ENCODE data around the gene NUDCD2. TPM values are rescaled to one million over a fixed set of nuclear protein-coding genes. Genes with fewer than 3 reads are reported as not detected.

Gene NUDCD2
- total RNA-seq, 6 experiments from 2014 or later, result 2.0 to 16.9 (median 11.8) TPM

DNA sequence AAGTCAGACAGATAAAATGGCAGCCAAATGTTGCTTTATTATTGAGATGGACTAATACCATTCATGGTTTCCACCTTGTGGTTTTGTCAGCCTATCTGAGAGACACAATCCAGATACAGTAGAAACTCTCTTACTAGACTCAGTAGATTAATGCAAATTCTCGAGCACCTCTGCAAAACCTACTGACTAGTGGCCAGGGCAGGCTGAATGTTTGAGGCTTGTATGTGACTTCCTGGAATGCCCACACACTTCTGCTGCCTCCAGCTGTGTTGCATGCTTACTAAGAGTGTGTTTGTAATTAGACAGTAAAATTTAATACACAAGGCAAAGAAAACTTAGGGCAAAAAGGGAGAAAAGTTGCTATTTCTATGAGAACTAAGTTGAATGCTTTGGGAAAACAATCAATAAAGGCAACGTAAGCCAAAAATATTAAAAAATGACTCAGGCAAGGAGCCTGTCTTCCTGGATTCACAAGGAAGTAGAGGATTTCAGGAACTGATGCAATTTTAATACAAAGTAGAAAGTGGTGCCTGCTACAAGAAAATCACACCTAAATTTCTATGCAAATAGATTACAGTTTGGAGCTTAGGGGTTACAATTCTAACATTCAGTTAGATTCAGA, 52.8 kb downstream of the NUDCD2 start:
- Histone ChIP-seq H3K27me3 (no peaks in the 10 kb centered on the region), H3K4me3 (no peak overlapping the region), H3K9me3 (no peaks in the 10 kb centered on the region), H3K36me3 (no peaks in the 10 kb centered on the region), H3K4me1 (no peaks in the 10 kb centered on the region), H3K27ac (no peak overlapping the region)
- 35% methylated on average over 2 of the region's 2 CpGs for WGBS (ENCODE audit: insufficient coverage, low coverage, low lambda C conversion rate, missing lambda C conversion rate)
- DNase-seq (no peak), ATAC-seq (peak in 1 of 4 donors; percentile 18)
- no peak for TF ChIP-seq POLR2A (IDR thresholded peaks at IDR 0.05)
- no peak for TF ChIP-seq CTCF (IDR thresholded peaks at IDR 0.05)
- intact Hi-C loops (cut with DNase I), result no loop called here

- intact Hi-C loops (cut with DNase I), result no loop called here
- Histone ChIP-seq H3K27me3 (no peaks in the 10 kb centered on the region), H3K4me3 (no peak overlapping the region), H3K36me3 (no peaks in the 10 kb centered on the region), H3K9me3 (no peaks in the 10 kb centered on the region), H3K4me1 (no peaks in the 10 kb centered on the region), H3K27ac (no peak overlapping the region)
- TF ChIP-seq CTCF (IDR thresholded peaks at IDR 0.05) (no peak), POLR2A (IDR thresholded peaks at IDR 0.05) (no peak)
- 81% methylated on average over 10 of the region's 10 CpGs for WGBS (ENCODE audit: insufficient coverage, low coverage, low lambda C conversion rate, missing lambda C conversion rate)
- ATAC-seq (no peak), DNase-seq (no peak)
Observed at GRCh38 chr5:163404364-163405173, 55.3 kb downstream of the NUDCD2 start.

- intact Hi-C loops (cut with DNase I), result no loop called here
- WGBS (ENCODE audit: insufficient coverage, low coverage, low lambda C conversion rate, missing lambda C conversion rate), result 85% methylated on average over 2 of the region's 2 CpGs
- H3K4me1 ChIP-seq, result no peaks in the 10 kb centered on the region
- no peak overlapping the region for H3K4me3 ChIP-seq
- H3K36me3 ChIP-seq, result no peaks in the 10 kb centered on the region
- H3K9me3 ChIP-seq, result no peaks in the 10 kb centered on the region
- no peak for ATAC-seq
- H3K27me3 ChIP-seq, result no peaks in the 10 kb centered on the region
- TF ChIP-seq CTCF (IDR thresholded peaks at IDR 0.05), result no peak
- TF ChIP-seq POLR2A (IDR thresholded peaks at IDR 0.05), result no peak
- DNase-seq, result no peak
- no peak overlapping the region for H3K27ac ChIP-seq
Observed at GRCh38 chr5:163402007-163402406, 57.9 kb downstream of the NUDCD2 start.

- 66% methylated on average over 4 of the region's 4 CpGs for WGBS (ENCODE audit: insufficient coverage, low coverage, low lambda C conversion rate, missing lambda C conversion rate)
- DNase-seq, result no peak
- intact Hi-C loops (cut with DNase I), result no loop called here
- Histone ChIP-seq H3K27me3 (no peaks in the 10 kb centered on the region), H3K9me3 (no peaks in the 10 kb centered on the region), H3K4me3 (no peak overlapping the region), H3K4me1 (no peaks in the 10 kb centered on the region), H3K27ac (no peak overlapping the region), H3K36me3 (no peaks in the 10 kb centered on the region)
- no peak for ATAC-seq
- TF ChIP-seq CTCF (IDR thresholded peaks at IDR 0.05) (no peak), POLR2A (IDR thresholded peaks at IDR 0.05) (no peak)
Observed at GRCh38 chr5:163401271-163401670, 58.6 kb downstream of the NUDCD2 start.

All from right lobe of liver (tissue), 6 donors.